T-helper 2 cell treated with Interferon-gamma antibody and Interleukin-4, amounts not matched to agents 5 μg/mL and 100 μg/mL, for 36 hours (primary cell): ENCODE results near the gene FEV.
A peak's percentile ranks its signal among the peaks of the same experiment; 100 is the strongest.

ENCODE experiments used
- DNase-seq: peaks from one replicate; pipeline ENCODE4 v3.0.0; 2021; ENCODE audit warnings: low spot score
- H3K27ac Mint-ChIP-seq: one replicate; pipeline ENCODE4 v1.8.0; 2021; ENCODE audit warnings: mild to moderate bottlenecking, mixed read lengths
- H3K27me3 Mint-ChIP-seq: one replicate; pipeline ENCODE4 v1.8.0; 2021; ENCODE audit warnings: low read depth, mixed read lengths
- H3K36me3 Mint-ChIP-seq: one replicate; pipeline ENCODE4 v1.8.0; 2021; ENCODE audit warnings: low read depth, mixed read lengths
- H3K4me1 Mint-ChIP-seq: one replicate; pipeline ENCODE4 v1.8.0; 2021; ENCODE audit warnings: low read depth, mixed read lengths
- H3K4me3 Mint-ChIP-seq: one replicate; pipeline ENCODE4 v1.8.0; 2022; ENCODE audit warnings: mild to moderate bottlenecking, moderate library complexity, mixed read lengths
- H3K9me3 Mint-ChIP-seq: one replicate; pipeline ENCODE4 v1.8.0; 2021; ENCODE audit warnings: mixed read lengths

FEV gene

GRCh38 chr2:218961651-218962570 is 23.1 kb downstream of the FEV start:
- H3K36me3 Mint-ChIP-seq: peaks cover 2% of the 10 kb centered on the region
- no peak for DNase-seq
- no peak overlapping the region for H3K4me3 Mint-ChIP-seq
- peaks cover 3% of the 10 kb centered on the region for H3K4me1 Mint-ChIP-seq
- no peaks in the 10 kb centered on the region for H3K9me3 Mint-ChIP-seq
- peaks cover 70% of the 10 kb centered on the region for H3K27me3 Mint-ChIP-seq
- no peak overlapping the region for H3K27ac Mint-ChIP-seq

GRCh38 chr2:218961229-218961628 is 23.8 kb downstream of the FEV start:
- Mint-ChIP-seq H3K4me3 (peak overlapping the region; percentile 36), H3K27ac (peak overlapping the region; percentile 77), H3K36me3 (peaks cover 2% of the 10 kb centered on the region), H3K9me3 (no peaks in the 10 kb centered on the region), H3K4me1 (peaks cover 3% of the 10 kb centered on the region), H3K27me3 (peaks cover 77% of the 10 kb centered on the region)
- DNase-seq: no peak

- Mint-ChIP-seq H3K36me3 (peaks cover 2% of the 10 kb centered on the region), H3K9me3 (no peaks in the 10 kb centered on the region), H3K27ac (no peak overlapping the region), H3K4me1 (peaks cover 3% of the 10 kb centered on the region), H3K4me3 (no peak overlapping the region), H3K27me3 (peaks cover 81% of the 10 kb centered on the region)
- no peak for DNase-seq
These were observed 24.4 kb downstream of the FEV start for GRCh38 chr2:218960309-218961165.

GRCh38 chr2:218959761-218960308 is 25.1 kb downstream of the FEV start:
- Mint-ChIP-seq H3K4me3 (no peak overlapping the region), H3K9me3 (no peaks in the 10 kb centered on the region), H3K27ac (no peak overlapping the region), H3K27me3 (peaks cover 78% of the 10 kb centered on the region), H3K36me3 (peaks cover 2% of the 10 kb centered on the region), H3K4me1 (peaks cover 3% of the 10 kb centered on the region)
- DNase-seq: no peak

GRCh38 chr2:218959141-218959731 is 25.7 kb downstream of the FEV start, which contains the start of gene CDK5R2:
Gene CDK5R2, plus strand, starts transcription at chr2:218959666. Its CDS starts 155 bp downstream, at chr2:218959821.
- peak; percentile 60 for DNase-seq
- peaks cover 2% of the 10 kb centered on the region for H3K36me3 Mint-ChIP-seq
- H3K4me3 Mint-ChIP-seq: peak within 1 kb of the TSS; percentile 28
- peaks cover 77% of the 10 kb centered on the region for H3K27me3 Mint-ChIP-seq
- H3K9me3 Mint-ChIP-seq: no peaks in the 10 kb centered on the region
- no peak within 1 kb of the TSS for H3K27ac Mint-ChIP-seq
- peaks cover 3% of the 10 kb centered on the region for H3K4me1 Mint-ChIP-seq

- Mint-ChIP-seq H3K27me3 (peaks cover 69% of the 10 kb centered on the region), H3K36me3 (peaks cover 2% of the 10 kb centered on the region), H3K4me1 (peaks cover 3% of the 10 kb centered on the region), H3K9me3 (no peaks in the 10 kb centered on the region), H3K4me3 (no peak overlapping the region), H3K27ac (no peak overlapping the region)
- DNase-seq: no peak
These were observed 26.7 kb downstream of the FEV start for GRCh38 chr2:218958276-218958675.

GRCh38 chr2:218957671-218958070 is 27.3 kb downstream of the FEV start:
- Mint-ChIP-seq H3K27me3 (peaks cover 66% of the 10 kb centered on the region), H3K4me1 (peaks cover 3% of the 10 kb centered on the region), H3K9me3 (no peaks in the 10 kb centered on the region), H3K27ac (no peak overlapping the region), H3K36me3 (peaks cover 2% of the 10 kb centered on the region), H3K4me3 (no peak overlapping the region)
- DNase-seq: no peak

GRCh38 chr2:218956039-218956438 is 28.9 kb downstream of the FEV start:
- Mint-ChIP-seq H3K27me3 (peaks cover 49% of the 10 kb centered on the region), H3K4me3 (no peak overlapping the region), H3K9me3 (no peaks in the 10 kb centered on the region), H3K27ac (no peak overlapping the region), H3K36me3 (peaks cover under 1% of the 10 kb centered on the region), H3K4me1 (peaks cover under 1% of the 10 kb centered on the region)
- DNase-seq: no peak

- Mint-ChIP-seq H3K27me3 (peaks cover 46% of the 10 kb centered on the region), H3K9me3 (no peaks in the 10 kb centered on the region), H3K27ac (no peak overlapping the region), H3K36me3 (no peaks in the 10 kb centered on the region), H3K4me1 (no peaks in the 10 kb centered on the region), H3K4me3 (no peak overlapping the region)
- no peak for DNase-seq
These were observed 30.3 kb downstream of the FEV start for GRCh38 chr2:218954541-218955300.

GRCh38 chr2:218953366-218953954 is 31.5 kb downstream of the FEV start:
- H3K4me1 Mint-ChIP-seq: no peaks in the 10 kb centered on the region
- no peak overlapping the region for H3K4me3 Mint-ChIP-seq
- DNase-seq: no peak
- no peaks in the 10 kb centered on the region for H3K36me3 Mint-ChIP-seq
- H3K9me3 Mint-ChIP-seq: no peaks in the 10 kb centered on the region
- peaks cover 36% of the 10 kb centered on the region for H3K27me3 Mint-ChIP-seq
- H3K27ac Mint-ChIP-seq: no peak overlapping the region

- Mint-ChIP-seq H3K4me3 (no peak overlapping the region), H3K36me3 (no peaks in the 10 kb centered on the region), H3K4me1 (no peaks in the 10 kb centered on the region), H3K9me3 (no peaks in the 10 kb centered on the region), H3K27me3 (peaks cover 23% of the 10 kb centered on the region), H3K27ac (no peak overlapping the region)
- DNase-seq: no peak
These were observed 32.8 kb downstream of the FEV start for GRCh38 chr2:218952160-218952559.

GRCh38 chr2:218946621-218947020 is 38.4 kb downstream of the FEV start:
- Mint-ChIP-seq H3K27ac (no peak overlapping the region), H3K4me1 (no peaks in the 10 kb centered on the region), H3K27me3 (peaks cover 27% of the 10 kb centered on the region), H3K4me3 (no peak overlapping the region), H3K36me3 (no peaks in the 10 kb centered on the region), H3K9me3 (no peaks in the 10 kb centered on the region)
- no peak for DNase-seq
